GM21717 (cell line): ENCODE measurements around the gene CACNA1G.

ENCODE experiments used
- ATAC-seq: cut with Tn5 transposase; IDR thresholded peaks from one replicate; pipeline ENCODE4 v1.9.1; 2021; ENCODE audit warnings: mild to moderate bottlenecking, moderate library complexity; ENCODE audit not compliant: unreplicated experiment

The CACNA1G gene

DNA sequence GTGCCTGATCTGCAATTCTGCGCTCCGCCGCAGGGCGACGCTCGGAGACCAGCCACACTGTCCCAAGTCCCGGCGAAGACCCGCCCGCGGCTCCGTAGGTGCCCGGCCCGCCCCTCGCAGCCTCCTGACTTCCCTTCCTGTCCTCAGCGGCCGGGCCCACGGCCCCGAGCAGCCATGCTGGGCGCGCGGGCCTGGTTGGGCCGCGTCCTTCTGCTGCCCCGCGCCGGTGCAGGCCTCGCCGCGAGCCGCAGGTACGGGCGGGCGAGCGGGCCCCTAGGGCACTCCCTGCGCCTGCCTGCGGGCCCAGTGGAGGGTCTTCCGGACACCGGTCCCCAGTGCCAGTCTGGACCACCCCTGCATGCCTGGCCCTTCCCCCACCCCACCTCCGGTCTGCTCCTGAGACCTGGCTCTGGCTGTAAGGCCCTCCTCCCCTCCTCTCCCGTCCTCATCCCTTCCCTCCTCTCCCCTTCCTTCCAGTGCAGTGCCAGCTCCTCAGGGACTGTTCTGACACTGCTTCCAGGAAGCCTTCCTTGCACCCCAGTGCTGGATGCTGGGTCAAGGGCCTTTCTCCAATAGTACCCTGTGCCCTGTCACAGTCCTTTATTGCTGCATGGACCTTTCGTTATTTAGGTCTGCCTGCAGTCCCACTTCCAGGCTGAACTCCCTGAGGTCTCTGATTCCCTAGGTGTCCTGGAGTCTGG lies 13.3 kb upstream of the CACNA1G start, which contains the start of gene SPATA20:
SPATA20 (plus strand) TSS at position 140 of the 701 bp plus-strand sequence; CDS start at position 175, 35 bp downstream.
- ATAC-seq = peak; percentile 65

- ATAC-seq = no peak
Observed at GRCh38 chr17:50547736-50548083, 12.8 kb upstream of the CACNA1G start.

- ATAC-seq = no peak
Observed at GRCh38 chr17:50548831-50549230, 11.7 kb upstream of the CACNA1G start.

DNA sequence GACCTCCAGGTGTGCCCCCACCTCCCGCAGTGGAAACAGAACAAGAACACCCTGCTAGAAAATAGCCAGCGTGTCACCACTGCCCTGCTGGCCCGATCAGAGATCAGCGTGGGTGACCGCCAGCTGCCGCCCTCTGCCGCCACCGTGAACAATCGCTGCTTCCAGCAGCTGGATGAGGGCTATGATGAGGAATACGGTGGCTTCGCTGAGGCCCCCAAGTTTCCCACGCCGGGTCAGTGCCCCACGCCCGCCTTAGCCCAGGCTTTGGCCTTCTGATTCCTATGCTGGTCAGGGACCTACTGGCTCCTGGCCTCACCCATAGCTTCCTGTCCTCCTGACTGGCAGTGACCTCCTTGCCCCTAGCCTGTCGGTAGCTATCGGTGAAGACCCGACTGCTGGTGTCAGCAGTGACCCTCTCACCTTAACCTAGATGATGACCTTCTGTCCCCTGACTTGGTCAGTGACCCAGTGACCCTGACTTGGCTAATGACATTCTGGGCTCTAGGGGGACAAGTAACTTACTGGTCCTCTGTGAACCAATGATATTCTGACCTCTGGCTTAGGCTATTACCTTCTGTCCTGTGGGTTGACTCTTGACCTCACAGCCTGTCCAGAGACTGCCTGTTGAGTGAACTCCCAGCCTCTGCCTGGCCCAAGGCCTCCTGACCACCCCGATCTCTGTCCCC lies 11.1 kb upstream of the CACNA1G start:
- no peak for ATAC-seq

DNA sequence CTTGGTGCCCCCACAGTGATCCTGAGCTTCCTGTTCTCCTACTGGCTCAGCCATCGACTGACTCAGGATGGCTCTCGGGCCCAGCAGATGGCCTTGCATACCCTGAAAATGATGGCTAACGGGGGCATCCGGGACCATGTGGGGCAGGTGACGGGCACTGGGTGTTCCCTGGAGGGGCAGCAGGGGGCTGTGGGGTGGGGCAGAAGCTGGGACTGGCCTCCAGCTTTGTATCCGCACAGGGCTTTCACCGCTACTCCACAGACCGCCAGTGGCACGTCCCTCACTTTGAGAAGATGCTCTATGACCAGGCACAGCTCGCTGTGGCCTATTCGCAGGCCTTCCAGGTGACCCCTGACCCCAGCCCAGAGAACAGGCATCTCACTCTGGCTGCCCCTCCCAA lies 10.5 kb upstream of the CACNA1G start:
- no peak for ATAC-seq

GRCh38 chr17:50550661-50551432 lies 9.7 kb upstream of the CACNA1G start:
- no peak for ATAC-seq

DNA sequence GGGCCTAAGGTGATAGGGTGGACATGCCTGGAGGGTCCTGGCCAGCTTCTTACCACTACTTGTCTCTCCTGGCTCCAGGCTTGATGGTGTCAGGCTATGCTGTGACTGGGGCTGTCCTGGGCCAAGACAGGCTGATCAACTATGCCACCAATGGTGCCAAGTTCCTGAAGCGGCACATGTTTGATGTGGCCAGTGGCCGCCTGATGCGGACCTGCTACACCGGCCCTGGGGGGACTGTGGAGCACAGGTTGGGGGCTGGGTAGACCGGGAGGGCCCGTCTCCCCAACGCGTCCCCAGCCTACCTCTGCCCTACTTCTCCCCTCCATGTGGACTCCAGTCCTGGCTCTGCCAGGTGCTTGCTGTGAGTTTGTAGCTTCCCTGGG lies 9.1 kb upstream of the CACNA1G start:
- no peak for ATAC-seq

DNA sequence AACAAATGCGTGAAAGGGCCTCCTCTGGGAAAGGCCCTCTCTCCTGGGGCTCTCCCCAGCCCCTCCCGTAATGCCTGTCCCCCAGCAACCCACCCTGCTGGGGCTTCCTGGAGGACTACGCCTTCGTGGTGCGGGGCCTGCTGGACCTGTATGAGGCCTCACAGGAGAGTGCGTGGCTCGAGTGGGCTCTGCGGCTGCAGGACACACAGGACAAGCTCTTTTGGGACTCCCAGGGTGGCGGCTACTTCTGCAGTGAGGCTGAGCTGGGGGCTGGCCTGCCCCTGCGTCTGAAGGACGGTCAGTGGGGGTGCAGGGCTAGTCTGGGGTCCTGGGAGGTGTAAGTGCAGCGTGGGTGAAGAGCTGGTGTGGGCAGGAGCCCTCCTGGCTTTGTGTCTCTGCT lies 8.6 kb upstream of the CACNA1G start:
- no peak for ATAC-seq

- ATAC-seq = no peak
Observed at GRCh38 chr17:50554201-50554600, 6.3 kb upstream of the CACNA1G start.

GRCh38 chr17:50556803-50557202 lies 3.7 kb upstream of the CACNA1G start:
- no peak for ATAC-seq

DNA sequence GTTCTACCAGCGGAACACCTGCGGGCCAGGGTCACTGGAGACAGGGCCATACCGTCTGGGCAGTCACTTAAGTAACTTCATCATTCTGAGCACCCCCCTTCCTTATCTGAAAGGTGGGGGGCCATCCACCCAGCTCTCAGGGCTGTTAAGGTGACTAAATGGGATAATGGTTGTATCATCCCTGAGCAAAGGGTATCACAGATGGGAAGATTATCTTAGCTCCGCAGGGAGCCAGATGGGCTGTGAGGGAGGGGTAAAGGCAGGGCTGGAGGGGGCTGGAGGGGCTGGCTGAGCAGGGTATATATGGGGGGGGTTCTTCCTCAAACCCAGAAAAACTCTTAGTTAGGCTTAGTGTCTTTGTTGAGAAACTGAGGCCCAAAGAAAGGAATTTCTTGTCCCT lies 2.9 kb upstream of the CACNA1G start:
- no peak for ATAC-seq

GRCh38 chr17:50558091-50558490 lies 2.4 kb upstream of the CACNA1G start:
- ATAC-seq = no peak

- ATAC-seq = no peak
Observed at GRCh38 chr17:50558581-50558940, 2.0 kb upstream of the CACNA1G start.

GRCh38 chr17:50558941-50559614 lies 1.4 kb upstream of the CACNA1G start:
- no peak for ATAC-seq

- ATAC-seq = no peak
Observed at GRCh38 chr17:50559674-50560184, 786 bp upstream of the CACNA1G start.

DNA sequence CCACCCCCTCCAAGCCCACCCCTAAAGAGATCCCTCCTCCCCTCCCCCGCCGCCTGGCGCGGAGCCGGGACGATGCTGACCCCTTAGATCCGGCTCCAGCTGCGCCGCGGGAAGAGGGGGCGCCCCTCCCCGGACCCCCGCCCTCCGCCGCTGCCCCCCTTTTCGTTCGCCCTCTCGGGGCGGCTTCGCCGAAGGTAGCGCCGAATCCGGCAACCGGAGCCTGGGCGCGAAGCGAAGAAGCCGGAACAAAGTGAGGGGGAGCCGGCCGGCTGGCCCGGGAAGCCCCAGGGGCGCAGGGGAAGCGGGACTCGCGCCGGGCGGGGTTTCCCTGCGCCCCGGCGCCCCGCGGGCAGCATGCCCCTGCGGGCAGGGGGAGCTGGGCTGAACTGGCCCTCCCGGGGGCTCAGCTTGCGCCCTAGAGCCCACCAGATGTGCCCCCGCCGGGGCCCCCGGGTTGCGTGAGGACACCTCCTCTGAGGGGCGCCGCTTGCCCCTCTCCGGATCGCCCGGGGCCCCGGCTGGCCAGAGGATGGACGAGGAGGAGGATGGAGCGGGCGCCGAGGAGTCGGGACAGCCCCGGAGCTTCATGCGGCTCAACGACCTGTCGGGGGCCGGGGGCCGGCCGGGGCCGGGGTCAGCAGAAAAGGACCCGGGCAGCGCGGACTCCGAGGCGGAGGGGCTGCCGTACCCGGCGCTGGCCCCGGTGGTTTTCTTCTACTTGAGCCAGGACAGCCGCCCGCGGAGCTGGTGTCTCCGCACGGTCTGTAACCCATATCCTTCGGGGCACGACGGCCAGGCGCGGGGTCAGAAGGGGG lies 623 bp downstream of the CACNA1G start:
- peak; percentile 19 for ATAC-seq

DNA sequence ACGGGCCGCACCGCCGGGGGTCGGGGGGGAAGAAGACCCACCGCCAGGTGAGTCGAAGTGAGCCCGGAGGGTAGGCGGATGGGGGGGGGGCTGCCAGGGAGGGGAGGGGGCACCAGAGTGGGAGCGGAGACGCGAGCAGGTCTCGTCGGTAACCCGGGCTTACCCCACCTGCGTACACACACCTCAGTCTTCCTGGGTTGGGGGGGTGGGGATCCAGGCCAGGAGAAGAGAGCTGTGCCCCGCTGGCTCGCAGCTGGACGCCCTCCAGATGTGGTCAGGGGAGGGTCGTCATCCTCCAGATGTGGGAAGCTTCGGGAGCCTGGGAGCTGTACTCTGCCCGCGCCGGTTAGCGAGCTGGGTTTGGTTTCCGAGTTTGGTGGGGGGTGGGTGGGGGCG lies 1.2 kb downstream of the CACNA1G start:
- ATAC-seq = no peak

GRCh38 chr17:50562242-50563091 lies 2.0 kb downstream of the CACNA1G start:
- ATAC-seq = no peak

GRCh38 chr17:50563092-50563511 lies 2.6 kb downstream of the CACNA1G start:
- ATAC-seq = no peak
